Measurements from ENCODE around the gene CTNNA2. TPM values are rescaled to one million over a fixed set of nuclear protein-coding genes. Genes with fewer than 3 reads are reported as not detected.

CTNNA2 gene
- total and polyA plus RNA-seq, 9 of the 15 experiments (the other 6 are each of a cell fraction or from before 2014, with no cell fraction given), result 0.03 to 0.40 (median 0.15) TPM

DNA sequence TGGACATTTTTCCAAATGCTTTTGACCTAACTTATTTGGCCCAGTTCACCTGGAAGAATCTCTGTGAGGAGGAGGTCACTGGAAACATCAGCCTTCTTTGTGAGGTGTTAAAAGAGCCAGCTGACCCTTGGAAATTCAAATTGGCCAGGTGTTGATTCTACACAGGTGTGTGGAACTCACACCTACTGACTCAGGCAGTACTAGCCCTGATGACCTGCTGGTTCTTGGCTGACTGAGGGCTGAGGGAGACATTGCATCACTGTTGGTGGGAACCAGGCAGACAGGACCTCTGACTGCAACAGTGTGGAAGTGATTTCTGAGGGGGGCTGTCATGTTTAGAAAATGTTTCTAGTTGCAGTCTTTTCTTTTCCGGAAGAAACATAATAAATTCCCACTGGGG is 1033.9 kb downstream of the CTNNA2 start:
- intact Hi-C loops (cut with micrococcal nuclease), result no loop called here
- Histone ChIP-seq H3K79me2 (ENCODE audit: control insufficient read depth, insufficient read depth, low read length) (no peaks in the 10 kb centered on the region), H3K9ac (ENCODE audit: insufficient read depth in 1 of 2, low read depth in 2 of 2, low read length in 2 of 2) (no peak overlapping the region), H3K27me3 (ENCODE audit: control insufficient read depth in 2 of 2, insufficient read depth in 2 of 2, low read length in 2 of 2) (no peaks in the 10 kb centered on the region), H3K4me1 (replicated peaks in 1 of 2; ENCODE audit: control insufficient read depth in 2 of 2, insufficient read depth in 2 of 2, low read length in 2 of 2) (no peaks in the 10 kb centered on the region), H3K4me3 (no peak overlapping the region), H4K20me1 (replicated peaks; ENCODE audit: control insufficient read depth, insufficient read depth, low read length) (no peaks in the 10 kb centered on the region), H3K36me3 (ENCODE audit: control insufficient read depth, insufficient read depth, low read length) (no peaks in the 10 kb centered on the region), H3K9me1 (ENCODE audit: control insufficient read depth, insufficient read depth, low read length) (no peaks in the 10 kb centered on the region), H3K9me3 (replicated peaks; ENCODE audit: control insufficient read depth, insufficient read depth, low read depth, low read length) (no peaks in the 10 kb centered on the region), H3K27ac (ENCODE audit: extremely low read depth, low read depth, low read length) (no peak overlapping the region), H2AFZ (ENCODE audit: low read depth, low read length) (no peak overlapping the region), H3K4me2 (ENCODE audit: insufficient read depth, low read length) (no peak overlapping the region)
- DNase-seq (ENCODE audit: extremely low read depth in 1 of 4, low spot score in 3 of 4) (no peak), ATAC-seq (no peak), FAIRE-seq (no peak)
- ChIA-PET CTCF (ENCODE audit: low intra/inter-chr PET ratio) (no interaction called here), POLR2A (no interaction called here)
- in situ Hi-C loops (cut with MboI), result no loop called here
- no TSS peak for BruUV-seq (replicated peaks)
- 0% methylated on average over 1 of the region's 1 CpG for WGBS (ENCODE audit: insufficient coverage, low coverage, missing lambda C conversion rate)
- TF ChIP-seq, protein P1, sequence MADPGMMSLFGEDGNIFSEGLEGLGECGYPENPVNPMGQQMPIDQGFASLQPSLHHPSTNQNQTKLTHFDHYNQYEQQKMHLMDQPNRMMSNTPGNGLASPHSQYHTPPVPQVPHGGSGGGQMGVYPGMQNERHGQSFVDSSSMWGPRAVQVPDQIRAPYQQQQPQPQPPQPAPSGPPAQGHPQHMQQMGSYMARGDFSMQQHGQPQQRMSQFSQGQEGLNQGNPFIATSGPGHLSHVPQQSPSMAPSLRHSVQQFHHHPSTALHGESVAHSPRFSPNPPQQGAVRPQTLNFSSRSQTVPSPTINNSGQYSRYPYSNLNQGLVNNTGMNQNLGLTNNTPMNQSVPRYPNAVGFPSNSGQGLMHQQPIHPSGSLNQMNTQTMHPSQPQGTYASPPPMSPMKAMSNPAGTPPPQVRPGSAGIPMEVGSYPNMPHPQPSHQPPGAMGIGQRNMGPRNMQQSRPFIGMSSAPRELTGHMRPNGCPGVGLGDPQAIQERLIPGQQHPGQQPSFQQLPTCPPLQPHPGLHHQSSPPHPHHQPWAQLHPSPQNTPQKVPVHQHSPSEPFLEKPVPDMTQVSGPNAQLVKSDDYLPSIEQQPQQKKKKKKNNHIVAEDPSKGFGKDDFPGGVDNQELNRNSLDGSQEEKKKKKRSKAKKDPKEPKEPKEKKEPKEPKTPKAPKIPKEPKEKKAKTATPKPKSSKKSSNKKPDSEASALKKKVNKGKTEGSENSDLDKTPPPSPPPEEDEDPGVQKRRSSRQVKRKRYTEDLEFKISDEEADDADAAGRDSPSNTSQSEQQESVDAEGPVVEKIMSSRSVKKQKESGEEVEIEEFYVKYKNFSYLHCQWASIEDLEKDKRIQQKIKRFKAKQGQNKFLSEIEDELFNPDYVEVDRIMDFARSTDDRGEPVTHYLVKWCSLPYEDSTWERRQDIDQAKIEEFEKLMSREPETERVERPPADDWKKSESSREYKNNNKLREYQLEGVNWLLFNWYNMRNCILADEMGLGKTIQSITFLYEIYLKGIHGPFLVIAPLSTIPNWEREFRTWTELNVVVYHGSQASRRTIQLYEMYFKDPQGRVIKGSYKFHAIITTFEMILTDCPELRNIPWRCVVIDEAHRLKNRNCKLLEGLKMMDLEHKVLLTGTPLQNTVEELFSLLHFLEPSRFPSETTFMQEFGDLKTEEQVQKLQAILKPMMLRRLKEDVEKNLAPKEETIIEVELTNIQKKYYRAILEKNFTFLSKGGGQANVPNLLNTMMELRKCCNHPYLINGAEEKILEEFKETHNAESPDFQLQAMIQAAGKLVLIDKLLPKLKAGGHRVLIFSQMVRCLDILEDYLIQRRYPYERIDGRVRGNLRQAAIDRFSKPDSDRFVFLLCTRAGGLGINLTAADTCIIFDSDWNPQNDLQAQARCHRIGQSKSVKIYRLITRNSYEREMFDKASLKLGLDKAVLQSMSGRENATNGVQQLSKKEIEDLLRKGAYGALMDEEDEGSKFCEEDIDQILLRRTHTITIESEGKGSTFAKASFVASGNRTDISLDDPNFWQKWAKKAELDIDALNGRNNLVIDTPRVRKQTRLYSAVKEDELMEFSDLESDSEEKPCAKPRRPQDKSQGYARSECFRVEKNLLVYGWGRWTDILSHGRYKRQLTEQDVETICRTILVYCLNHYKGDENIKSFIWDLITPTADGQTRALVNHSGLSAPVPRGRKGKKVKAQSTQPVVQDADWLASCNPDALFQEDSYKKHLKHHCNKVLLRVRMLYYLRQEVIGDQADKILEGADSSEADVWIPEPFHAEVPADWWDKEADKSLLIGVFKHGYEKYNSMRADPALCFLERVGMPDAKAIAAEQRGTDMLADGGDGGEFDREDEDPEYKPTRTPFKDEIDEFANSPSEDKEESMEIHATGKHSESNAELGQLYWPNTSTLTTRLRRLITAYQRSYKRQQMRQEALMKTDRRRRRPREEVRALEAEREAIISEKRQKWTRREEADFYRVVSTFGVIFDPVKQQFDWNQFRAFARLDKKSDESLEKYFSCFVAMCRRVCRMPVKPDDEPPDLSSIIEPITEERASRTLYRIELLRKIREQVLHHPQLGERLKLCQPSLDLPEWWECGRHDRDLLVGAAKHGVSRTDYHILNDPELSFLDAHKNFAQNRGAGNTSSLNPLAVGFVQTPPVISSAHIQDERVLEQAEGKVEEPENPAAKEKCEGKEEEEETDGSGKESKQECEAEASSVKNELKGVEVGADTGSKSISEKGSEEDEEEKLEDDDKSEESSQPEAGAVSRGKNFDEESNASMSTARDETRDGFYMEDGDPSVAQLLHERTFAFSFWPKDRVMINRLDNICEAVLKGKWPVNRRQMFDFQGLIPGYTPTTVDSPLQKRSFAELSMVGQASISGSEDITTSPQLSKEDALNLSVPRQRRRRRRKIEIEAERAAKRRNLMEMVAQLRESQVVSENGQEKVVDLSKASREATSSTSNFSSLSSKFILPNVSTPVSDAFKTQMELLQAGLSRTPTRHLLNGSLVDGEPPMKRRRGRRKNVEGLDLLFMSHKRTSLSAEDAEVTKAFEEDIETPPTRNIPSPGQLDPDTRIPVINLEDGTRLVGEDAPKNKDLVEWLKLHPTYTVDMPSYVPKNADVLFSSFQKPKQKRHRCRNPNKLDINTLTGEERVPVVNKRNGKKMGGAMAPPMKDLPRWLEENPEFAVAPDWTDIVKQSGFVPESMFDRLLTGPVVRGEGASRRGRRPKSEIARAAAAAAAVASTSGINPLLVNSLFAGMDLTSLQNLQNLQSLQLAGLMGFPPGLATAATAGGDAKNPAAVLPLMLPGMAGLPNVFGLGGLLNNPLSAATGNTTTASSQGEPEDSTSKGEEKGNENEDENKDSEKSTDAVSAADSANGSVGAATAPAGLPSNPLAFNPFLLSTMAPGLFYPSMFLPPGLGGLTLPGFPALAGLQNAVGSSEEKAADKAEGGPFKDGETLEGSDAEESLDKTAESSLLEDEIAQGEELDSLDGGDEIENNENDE (IDR thresholded peaks at IDR 0.05; ENCODE audit: low read depth, low read length), result no peak
- TF ChIP-seq, protein P2, sequence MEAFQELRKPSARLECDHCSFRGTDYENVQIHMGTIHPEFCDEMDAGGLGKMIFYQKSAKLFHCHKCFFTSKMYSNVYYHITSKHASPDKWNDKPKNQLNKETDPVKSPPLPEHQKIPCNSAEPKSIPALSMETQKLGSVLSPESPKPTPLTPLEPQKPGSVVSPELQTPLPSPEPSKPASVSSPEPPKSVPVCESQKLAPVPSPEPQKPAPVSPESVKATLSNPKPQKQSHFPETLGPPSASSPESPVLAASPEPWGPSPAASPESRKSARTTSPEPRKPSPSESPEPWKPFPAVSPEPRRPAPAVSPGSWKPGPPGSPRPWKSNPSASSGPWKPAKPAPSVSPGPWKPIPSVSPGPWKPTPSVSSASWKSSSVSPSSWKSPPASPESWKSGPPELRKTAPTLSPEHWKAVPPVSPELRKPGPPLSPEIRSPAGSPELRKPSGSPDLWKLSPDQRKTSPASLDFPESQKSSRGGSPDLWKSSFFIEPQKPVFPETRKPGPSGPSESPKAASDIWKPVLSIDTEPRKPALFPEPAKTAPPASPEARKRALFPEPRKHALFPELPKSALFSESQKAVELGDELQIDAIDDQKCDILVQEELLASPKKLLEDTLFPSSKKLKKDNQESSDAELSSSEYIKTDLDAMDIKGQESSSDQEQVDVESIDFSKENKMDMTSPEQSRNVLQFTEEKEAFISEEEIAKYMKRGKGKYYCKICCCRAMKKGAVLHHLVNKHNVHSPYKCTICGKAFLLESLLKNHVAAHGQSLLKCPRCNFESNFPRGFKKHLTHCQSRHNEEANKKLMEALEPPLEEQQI (IDR thresholded peaks at IDR 0.05), result no peak
- TF ChIP-seq PHF20 (IDR thresholded peaks at IDR 0.05; ENCODE audit: partially characterized antibody), result no peak
- TF ChIP-seq GTF2F1 (IDR thresholded peaks at IDR 0.05; ENCODE audit: low read depth, low read length), result no peak
- TF ChIP-seq ZNF184 (CRISPR knock-in tag; IDR thresholded peaks at IDR 0.05), result no peak
- TF ChIP-seq ZNF41 (CRISPR knock-in tag; conservative IDR thresholded peaks at IDR 0.05), result no peak
- TF ChIP-seq, protein P3, sequence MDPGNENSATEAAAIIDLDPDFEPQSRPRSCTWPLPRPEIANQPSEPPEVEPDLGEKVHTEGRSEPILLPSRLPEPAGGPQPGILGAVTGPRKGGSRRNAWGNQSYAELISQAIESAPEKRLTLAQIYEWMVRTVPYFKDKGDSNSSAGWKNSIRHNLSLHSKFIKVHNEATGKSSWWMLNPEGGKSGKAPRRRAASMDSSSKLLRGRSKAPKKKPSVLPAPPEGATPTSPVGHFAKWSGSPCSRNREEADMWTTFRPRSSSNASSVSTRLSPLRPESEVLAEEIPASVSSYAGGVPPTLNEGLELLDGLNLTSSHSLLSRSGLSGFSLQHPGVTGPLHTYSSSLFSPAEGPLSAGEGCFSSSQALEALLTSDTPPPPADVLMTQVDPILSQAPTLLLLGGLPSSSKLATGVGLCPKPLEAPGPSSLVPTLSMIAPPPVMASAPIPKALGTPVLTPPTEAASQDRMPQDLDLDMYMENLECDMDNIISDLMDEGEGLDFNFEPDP (CRISPR knock-in tag; IDR thresholded peaks at IDR 0.05), result no peak
- TF ChIP-seq TBL1XR1 (IDR thresholded peaks at IDR 0.05; ENCODE audit: low read length in 2 of 2), result no peak

Data from K562 (cell line).